Medulla oblongata (tissue), 1 donor: ENCODE measurements around the gene SUPV3L1.

ENCODE experiments used
- DNase-seq: peaks from one replicate; pipeline ENCODE4 v3.0.0-alpha.2; 2015; ENCODE audit errors: extremely low spot score

SUPV3L1 gene

GRCh38 chr10:69202332-69202731, 22.3 kb downstream of the SUPV3L1 start:
- no peak for DNase-seq

GRCh38 chr10:69208761-69209160, 28.7 kb downstream of the SUPV3L1 start:
- DNase-seq = no peak

- DNase-seq = no peak
Observed at GRCh38 chr10:69209787-69210484, 29.9 kb downstream of the SUPV3L1 start.

DNA sequence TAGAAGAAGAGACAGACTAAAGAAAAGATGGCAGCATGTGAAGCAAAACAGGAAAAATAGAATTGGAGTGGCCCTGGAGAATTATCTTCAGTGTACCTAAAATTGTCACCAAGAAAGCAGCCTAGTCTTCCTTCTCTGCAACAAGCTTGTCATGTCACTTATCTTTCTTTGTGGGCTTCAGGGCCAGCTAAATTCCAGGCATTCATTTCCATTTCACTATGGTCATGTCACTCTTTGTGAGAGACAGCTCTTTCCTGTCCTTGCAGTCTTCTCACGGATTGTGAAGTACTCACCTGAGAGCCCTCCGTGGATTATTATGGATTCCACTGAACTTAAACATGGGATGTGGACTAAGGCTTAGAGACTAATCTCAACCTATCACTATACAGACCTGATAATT, 31.1 kb downstream of the SUPV3L1 start:
- DNase-seq = no peak

DNA sequence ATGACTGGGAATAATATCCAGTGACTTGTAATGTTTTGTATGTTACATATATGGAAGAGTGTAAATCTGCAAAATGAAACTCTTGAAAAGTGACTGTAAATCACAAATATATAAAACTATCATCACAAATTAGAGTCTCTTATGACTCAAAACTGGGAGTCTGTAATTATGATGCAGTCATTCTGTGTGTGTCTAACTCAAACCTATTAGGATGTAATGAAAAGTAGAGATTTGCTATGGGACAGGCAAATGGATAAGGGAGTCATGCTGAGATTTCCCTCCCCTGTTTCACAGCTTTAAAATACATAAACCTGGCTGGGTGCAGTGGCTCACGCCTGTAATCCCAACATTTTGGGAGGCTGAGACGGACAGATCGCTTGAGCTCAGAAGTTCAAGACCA, 31.5 kb downstream of the SUPV3L1 start:
- DNase-seq = no peak

DNA sequence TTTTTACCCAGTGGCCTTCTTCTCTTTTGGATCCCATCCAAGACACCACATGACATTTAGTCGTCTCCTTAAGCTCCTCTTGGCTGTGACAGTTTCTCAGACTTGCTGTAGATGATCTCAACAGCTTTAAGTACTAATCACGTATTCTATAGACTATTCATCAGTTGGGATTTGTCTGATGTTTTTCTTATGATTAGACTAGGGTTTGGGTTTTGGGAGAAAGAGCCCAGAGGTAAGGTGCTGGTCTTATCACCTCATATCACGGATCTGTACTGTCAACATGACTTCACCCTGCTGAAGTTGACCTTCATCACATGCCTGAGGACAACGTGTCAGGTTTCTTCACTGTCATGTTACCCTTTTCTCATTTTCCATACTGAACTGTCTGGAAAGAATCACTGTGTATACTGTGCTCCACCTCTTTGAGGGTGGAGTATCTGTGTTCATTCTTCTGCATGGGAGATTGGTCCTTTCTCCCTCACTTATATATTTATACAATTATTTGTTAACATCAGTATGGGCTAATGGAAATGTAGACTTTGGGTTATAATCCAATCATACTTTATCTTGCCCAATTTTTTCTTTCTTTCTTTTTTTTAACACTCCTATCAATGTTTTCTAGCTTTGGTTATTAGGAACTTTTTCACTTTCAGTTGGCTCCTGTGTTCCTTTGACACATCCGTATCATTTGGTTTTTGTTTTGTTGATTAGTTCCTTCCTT, 33.7 kb downstream of the SUPV3L1 start:
- DNase-seq = no peak

DNA sequence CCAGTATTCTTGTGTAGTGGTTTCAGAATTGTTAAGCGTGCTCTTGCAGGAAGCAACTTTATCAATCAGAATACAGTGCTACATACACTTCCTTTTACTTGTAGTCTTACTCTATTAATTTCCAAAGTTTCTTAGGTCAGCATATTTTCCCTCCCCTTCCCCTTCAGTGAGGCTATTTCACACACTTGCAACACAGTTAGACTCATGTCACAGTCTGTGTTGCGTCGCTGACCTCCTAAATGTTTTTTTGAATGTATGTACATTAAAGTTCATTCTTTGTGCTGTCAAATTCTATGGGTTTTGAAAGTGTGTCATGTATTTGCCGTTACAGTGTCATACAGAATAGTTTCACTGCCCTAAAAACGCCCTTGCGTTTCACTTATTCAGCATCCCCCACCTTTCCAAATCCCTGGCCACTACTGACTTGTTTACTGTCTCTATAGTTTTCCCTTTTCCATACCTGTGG, 34.7 kb downstream of the SUPV3L1 start:
- DNase-seq = no peak

DNA sequence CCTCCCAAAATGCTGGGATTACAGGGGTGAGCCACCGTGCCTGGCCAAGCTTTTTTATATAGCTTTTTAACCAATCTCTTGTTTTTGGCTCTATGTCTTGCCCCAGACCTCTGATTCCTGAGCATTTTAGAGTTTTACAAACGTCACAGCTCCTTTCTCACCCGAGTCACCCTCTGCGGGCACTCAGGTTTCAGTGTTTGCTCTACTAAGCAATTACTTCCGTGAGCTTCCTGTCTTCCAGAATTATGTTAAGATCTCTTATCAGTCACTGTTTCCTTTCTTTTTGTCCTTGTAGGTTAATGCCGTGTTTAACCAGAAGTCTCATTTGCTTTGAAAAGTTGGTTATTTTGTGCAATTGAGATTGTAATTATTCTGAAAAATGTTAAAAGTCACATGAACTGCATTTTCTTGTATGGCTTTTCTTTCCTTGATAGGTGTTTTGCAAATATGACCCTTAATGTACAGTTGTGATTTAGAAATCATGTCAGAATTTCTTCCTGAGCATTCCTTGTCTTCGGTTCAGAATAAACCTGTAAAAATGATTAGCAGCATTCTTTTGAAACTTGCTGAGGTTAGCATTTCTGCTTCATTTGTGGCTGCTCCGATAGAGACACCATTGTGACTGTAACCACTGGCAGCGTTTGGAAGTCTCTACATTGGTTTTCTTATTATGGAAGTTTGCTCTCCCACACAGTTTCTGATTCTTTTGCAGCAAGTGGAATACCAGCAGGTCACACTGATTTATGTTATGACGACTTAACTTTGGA, 35.6 kb downstream of the SUPV3L1 start:
- DNase-seq = no peak

DNA sequence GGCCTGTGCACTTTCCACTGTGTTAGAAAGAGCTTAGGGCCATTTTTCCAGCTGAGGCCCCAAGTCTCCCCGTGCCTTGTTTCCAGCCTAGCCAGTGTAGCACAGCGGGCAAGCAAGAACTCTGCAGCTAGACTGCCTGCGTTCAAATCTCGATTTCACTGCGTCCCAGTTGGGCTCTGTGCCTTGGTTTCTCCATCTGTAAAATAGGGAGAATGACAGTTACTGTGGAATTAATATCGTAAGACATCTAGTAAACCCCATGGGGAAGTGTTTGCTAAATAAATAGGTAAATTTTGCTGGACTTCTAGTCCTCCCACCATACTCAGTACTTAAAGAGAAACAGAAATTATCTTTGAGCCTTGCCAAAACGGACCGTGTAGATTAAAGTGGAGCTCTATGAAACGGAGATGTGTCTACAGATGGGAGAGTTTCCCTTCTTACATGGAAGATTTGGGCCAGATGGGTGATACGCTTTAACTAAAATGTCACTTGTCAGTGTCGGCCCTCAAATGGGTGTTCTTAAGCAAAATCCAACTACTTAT, 36.6 kb downstream of the SUPV3L1 start:
- no peak for DNase-seq

- DNase-seq = no peak
Observed at GRCh38 chr10:69217119-69217754, 37.2 kb downstream of the SUPV3L1 start.

DNA sequence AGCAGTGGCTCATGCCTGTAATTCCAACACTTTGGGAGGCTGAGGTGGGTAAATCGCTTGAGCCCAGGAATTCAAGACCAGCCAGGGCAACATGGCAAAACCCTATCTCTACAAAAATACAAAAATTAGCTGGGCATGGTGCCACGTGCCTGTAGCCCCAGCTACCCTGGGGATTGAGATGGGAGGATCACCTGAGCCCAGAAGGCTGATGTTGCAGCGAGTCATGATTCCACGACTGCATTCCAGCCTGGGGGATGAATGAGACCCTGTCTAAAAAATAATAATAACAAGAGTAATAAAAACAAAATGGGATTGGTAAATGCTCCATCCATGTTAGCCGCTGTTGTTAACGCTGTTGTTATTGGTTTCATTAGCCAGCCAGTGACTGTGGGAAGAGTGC, 38.8 kb downstream of the SUPV3L1 start:
- DNase-seq = no peak

DNA sequence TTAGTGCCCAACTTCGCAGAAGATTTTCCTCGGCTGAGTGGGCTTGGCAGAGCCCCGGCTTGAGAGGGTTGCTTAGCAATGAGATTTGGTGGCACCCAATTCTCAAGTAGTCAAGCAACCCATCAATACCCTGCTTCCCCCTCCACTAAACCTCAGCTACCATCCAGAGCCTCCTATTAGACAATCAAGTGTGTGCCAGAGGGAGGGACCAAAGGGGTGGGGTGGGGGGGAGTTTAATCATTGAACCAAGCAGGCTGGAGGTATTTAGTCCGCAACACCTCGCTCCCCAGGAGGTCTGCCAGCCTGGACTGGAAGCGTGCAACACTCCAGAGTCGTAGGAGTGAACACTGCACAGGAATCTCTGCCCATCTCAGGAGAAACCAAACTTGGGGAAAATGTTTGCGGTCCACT, 40.0 kb downstream of the SUPV3L1 start, which contains the start of gene HKDC1:
Gene HKDC1 (plus strand): TSS at position 292 of the 411 bp plus-strand sequence. CDS start 104 bp downstream, at position 396.
- no peak for DNase-seq

- DNase-seq = no peak
Observed at GRCh38 chr10:69220507-69220906, 40.5 kb downstream of the SUPV3L1 start.

DNA sequence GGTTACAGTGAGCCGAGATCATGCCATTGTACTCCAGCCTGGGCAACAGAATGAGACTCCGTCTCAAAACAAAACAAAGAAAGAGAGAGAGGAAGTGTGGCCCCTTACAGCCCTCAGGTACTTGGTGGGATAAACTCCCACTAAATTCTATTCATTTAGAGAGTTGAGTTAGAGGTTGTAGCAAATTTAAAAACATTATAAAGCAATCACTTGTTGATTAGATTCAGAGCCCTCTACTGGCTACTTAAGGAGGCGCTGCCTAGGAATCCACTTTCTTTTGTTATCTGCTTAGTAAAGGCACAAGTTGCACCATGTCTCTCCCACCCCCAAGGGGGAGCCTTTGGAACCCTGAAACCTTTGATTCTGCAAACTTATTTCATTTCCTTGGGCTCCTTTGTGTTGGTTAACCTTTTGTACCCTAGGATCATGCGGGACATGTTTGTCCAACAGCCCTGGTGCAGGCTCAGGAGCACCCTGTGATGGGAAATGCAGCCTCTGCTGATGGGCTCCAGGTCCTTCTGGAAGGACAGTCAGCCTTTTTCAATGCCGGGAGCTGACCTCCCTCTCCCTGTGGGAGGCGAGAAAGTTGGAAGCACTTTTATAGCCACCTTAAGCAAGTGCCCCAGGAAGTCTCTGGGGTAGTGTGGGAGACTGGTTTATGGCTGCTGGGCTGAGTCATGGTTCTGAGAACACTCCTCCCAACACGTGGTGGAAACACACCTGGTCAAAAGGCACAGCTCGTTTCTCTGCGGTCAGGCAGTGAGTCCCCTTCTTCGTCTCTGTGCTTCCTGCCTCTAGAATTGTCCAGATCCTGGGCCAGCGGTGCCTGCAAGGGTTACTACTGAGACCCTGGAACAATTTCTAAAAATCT, 42.4 kb downstream of the SUPV3L1 start:
- DNase-seq = peak; percentile 28

- no peak for DNase-seq
Observed at GRCh38 chr10:69223028-69223342, 43.0 kb downstream of the SUPV3L1 start.

- no peak for DNase-seq
Observed at GRCh38 chr10:69224862-69225657, 45.0 kb downstream of the SUPV3L1 start.

DNA sequence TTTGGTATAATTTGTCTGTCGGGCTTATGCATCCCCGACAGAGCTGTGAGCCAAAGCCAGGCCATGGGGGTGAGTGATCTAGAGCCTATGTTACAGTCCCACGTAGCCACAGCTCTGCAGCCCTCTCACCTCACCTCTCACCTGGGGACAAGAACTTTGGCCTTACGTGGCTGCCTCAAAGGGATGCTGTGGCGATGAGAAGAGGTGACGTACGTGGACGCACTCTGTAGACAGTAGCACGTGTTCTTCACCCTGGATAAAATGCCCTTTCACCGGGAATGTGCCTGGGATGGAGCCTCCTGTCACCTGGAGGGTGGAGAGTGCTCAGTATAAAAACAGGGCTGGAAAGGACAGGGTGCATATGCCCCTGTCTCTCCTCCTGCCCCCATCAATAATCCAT, 45.6 kb downstream of the SUPV3L1 start:
- DNase-seq = no peak

DNA sequence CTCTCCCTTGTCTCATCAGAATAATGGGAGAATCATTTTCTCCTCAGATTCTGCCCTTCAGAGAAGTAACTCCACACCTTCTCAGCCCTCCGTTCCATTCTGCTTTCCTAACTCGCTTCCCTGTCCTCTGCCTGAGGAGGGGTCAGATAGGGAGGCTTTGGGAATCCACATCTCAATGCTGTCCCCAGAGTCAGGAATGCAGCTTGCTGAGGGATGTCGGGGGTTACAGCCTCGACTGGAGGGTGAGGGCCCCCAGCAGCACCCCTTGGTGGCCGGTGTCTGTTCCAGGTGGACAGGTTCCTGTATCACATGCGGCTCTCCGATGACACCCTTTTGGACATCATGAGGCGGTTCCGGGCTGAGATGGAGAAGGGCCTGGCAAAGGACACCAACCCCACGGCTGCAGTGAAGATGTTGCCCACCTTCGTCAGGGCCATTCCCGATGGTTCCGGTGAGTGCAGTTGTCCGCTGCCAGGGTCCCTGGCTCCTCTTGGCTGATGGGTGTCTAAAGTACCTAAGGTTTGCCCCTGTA, 47.0 kb downstream of the SUPV3L1 start:
- no peak for DNase-seq

GRCh38 chr10:69228151-69228550, 48.1 kb downstream of the SUPV3L1 start:
- DNase-seq = no peak

DNA sequence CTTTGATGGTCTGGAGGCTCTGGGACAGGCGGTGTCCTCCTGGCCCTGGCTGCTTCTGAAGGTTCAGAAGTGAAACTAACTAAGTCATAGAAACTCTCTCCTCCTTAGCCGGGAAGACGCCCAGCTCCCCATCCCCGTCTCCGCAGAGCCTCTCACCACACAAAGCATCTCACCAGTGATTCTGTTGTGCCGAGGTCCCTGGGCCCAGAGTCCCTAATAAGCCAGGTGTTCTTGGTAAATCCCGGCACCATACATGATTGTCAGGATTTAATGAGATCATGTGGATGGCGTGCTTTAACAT, 49.5 kb downstream of the SUPV3L1 start:
- no peak for DNase-seq
